ENCODE data around the gene RNF130. TPM values are rescaled to one million over a fixed set of nuclear protein-coding genes. Genes with fewer than 3 reads are reported as not detected.

The RNF130 gene
- total RNA-seq, 2 experiments from 2014 or later: 10.0 to 10.8 TPM

DNA sequence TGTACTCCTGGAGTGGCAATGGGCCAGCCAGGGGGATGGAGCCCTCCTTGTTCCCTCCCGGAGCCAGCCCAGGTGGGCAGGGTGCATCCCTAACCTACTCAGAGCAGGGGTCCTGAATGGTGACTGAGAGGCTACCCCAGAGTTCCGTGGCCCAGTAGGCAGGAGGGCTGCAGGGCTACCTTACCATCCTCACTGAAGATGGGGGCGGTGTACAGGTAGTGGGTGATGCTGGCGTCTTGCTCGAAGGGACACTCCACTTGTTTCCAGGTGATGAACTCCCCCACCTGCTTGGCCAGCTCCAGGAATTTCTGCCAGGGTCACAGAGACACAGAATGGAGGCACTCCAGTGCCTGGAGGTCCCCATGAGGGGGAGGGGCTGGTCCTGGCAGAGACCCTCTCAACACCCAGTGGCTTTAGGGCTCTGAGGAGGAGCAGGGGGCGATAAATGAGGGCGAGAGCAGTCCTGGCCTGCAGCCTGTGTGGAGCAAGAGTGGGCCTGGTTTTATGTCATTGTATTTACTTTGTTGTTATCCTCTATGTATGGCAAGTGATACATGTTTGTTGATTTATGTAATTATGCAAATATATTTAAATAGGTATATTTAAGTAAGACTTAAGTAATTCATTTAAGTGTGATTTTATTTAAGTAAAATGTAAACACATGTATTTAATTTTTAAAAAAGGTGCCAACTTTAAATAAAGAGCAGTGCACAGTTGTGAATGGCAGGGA, 39.9 kb upstream of the RNF130 start:
- Mint-ChIP-seq H3K27me3 (peaks cover 4% of the 10 kb centered on the region), H3K4me3 (no peak overlapping the region), H3K9me3 (peaks cover 13% of the 10 kb centered on the region), H3K36me3 (no peaks in the 10 kb centered on the region), H3K4me1 (no peaks in the 10 kb centered on the region), H3K27ac (no peak overlapping the region)
- DNase-seq: no peak

GRCh38 chr5:180109920-180110319, 38.4 kb upstream of the RNF130 start:
- Mint-ChIP-seq H3K27ac (no peak overlapping the region), H3K27me3 (peaks cover 4% of the 10 kb centered on the region), H3K4me1 (no peaks in the 10 kb centered on the region), H3K36me3 (no peaks in the 10 kb centered on the region), H3K4me3 (no peak overlapping the region), H3K9me3 (peaks cover 16% of the 10 kb centered on the region)
- DNase-seq: no peak

GRCh38 chr5:180107005-180107404, 35.4 kb upstream of the RNF130 start:
- Mint-ChIP-seq H3K27ac (no peak overlapping the region), H3K27me3 (peaks cover 9% of the 10 kb centered on the region), H3K4me3 (no peak overlapping the region), H3K36me3 (no peaks in the 10 kb centered on the region), H3K4me1 (no peaks in the 10 kb centered on the region), H3K9me3 (peaks cover 16% of the 10 kb centered on the region)
- DNase-seq: no peak

GRCh38 chr5:180105827-180106312, 34.3 kb upstream of the RNF130 start:
- Mint-ChIP-seq H3K27me3 (peaks cover 9% of the 10 kb centered on the region), H3K36me3 (no peaks in the 10 kb centered on the region), H3K4me3 (no peak overlapping the region), H3K27ac (no peak overlapping the region), H3K4me1 (no peaks in the 10 kb centered on the region), H3K9me3 (peaks cover 16% of the 10 kb centered on the region)
- DNase-seq: no peak

- Mint-ChIP-seq H3K4me3 (no peak overlapping the region), H3K27ac (no peak overlapping the region), H3K4me1 (no peaks in the 10 kb centered on the region), H3K36me3 (no peaks in the 10 kb centered on the region), H3K9me3 (peaks cover 16% of the 10 kb centered on the region), H3K27me3 (peaks cover 9% of the 10 kb centered on the region)
- no peak for DNase-seq
These were observed 32.6 kb upstream of the RNF130 start for GRCh38 chr5:180104168-180104530.

- no peaks in the 10 kb centered on the region for H3K36me3 Mint-ChIP-seq
- H3K27ac Mint-ChIP-seq: no peak overlapping the region
- no peak for DNase-seq
- no peak overlapping the region for H3K4me3 Mint-ChIP-seq
- H3K9me3 Mint-ChIP-seq: peaks cover 16% of the 10 kb centered on the region
- no peaks in the 10 kb centered on the region for H3K4me1 Mint-ChIP-seq
- peaks cover 8% of the 10 kb centered on the region for H3K27me3 Mint-ChIP-seq
These were observed 32.1 kb upstream of the RNF130 start for GRCh38 chr5:180103487-180104167.

- Mint-ChIP-seq H3K27me3 (peaks cover 4% of the 10 kb centered on the region), H3K4me1 (no peaks in the 10 kb centered on the region), H3K4me3 (no peak overlapping the region), H3K27ac (no peak overlapping the region), H3K36me3 (no peaks in the 10 kb centered on the region), H3K9me3 (peaks cover 11% of the 10 kb centered on the region)
- DNase-seq: no peak
These were observed 31.1 kb upstream of the RNF130 start for GRCh38 chr5:180102636-180103035.

GRCh38 chr5:180101451-180102105, 30.0 kb upstream of the RNF130 start:
- Mint-ChIP-seq H3K36me3 (no peaks in the 10 kb centered on the region), H3K4me3 (no peak overlapping the region), H3K4me1 (no peaks in the 10 kb centered on the region), H3K27me3 (peaks cover 4% of the 10 kb centered on the region), H3K9me3 (peaks cover 5% of the 10 kb centered on the region), H3K27ac (no peak overlapping the region)
- DNase-seq: no peak

- H3K4me3 Mint-ChIP-seq: no peak overlapping the region
- no peak for DNase-seq
- no peaks in the 10 kb centered on the region for H3K4me1 Mint-ChIP-seq
- H3K27me3 Mint-ChIP-seq: peaks cover 4% of the 10 kb centered on the region
- H3K27ac Mint-ChIP-seq: no peak overlapping the region
- H3K9me3 Mint-ChIP-seq: no peaks in the 10 kb centered on the region
- H3K36me3 Mint-ChIP-seq: no peaks in the 10 kb centered on the region
These were observed 29.3 kb upstream of the RNF130 start for GRCh38 chr5:180100621-180101450.

- H3K4me3 Mint-ChIP-seq: no peak overlapping the region
- H3K36me3 Mint-ChIP-seq: no peaks in the 10 kb centered on the region
- no peak for DNase-seq
These were observed 28.4 kb upstream of the RNF130 start for GRCh38 chr5:180099733-180100611.

DNA sequence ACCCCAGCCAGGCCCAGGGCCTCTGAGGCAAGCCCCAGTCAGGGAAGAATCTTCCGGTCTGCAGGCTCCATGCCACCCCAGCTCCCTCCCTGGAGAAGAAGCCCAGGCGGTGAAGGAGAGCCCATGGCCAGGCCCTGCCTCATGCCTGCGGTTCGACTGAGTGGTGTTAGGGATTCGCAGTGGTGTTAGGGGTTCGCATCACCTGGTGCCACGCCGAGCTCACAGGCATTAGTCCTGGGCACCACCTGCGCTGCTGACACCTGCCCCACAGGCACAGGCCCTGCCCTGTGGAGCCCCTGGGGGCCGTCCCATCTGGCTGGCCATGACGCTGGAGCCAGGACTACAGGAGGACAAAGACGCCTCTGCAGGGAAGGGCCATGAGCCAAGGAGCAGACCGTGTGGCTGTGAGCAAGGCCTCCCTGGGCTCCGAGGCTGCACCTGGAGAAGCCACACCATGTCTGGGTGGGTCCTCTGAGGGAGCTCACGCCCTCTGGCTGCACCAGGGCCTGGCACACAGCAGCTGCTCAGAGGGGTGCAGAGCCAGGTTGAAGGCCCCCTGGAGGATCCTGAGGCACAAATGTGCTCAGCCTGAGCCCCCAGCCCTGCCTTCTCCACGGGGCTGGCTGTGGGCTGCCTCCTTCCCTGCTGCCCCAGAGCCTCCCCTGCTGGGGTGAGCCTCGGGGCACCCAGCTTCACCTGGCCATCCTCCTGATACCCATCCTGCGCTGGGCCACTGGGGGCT, 27.6 kb upstream of the RNF130 start:
- Mint-ChIP-seq H3K4me3 (no peak overlapping the region), H3K4me1 (no peaks in the 10 kb centered on the region), H3K9me3 (no peaks in the 10 kb centered on the region), H3K36me3 (no peaks in the 10 kb centered on the region), H3K27me3 (peaks cover 4% of the 10 kb centered on the region), H3K27ac (no peak overlapping the region)
- DNase-seq: no peak

More at GRCh38 chr5:180099733-180100611, 28.4 kb upstream of the RNF130 start:
- Mint-ChIP-seq H3K4me1 (no peaks in the 10 kb centered on the region), H3K9me3 (no peaks in the 10 kb centered on the region), H3K27me3 (peaks cover 4% of the 10 kb centered on the region), H3K27ac (no peak overlapping the region)

- H3K27ac Mint-ChIP-seq: no peak overlapping the region
- H3K27me3 Mint-ChIP-seq: peaks cover 3% of the 10 kb centered on the region
- DNase-seq: no peak
- no peaks in the 10 kb centered on the region for H3K36me3 Mint-ChIP-seq
- H3K9me3 Mint-ChIP-seq: no peaks in the 10 kb centered on the region
- H3K4me1 Mint-ChIP-seq: no peaks in the 10 kb centered on the region
- H3K4me3 Mint-ChIP-seq: no peak overlapping the region
These were observed 27.0 kb upstream of the RNF130 start for GRCh38 chr5:180098526-180098925.

GRCh38 chr5:180097926-180098325, 26.4 kb upstream of the RNF130 start:
- no peak for DNase-seq
- Mint-ChIP-seq H3K27me3 (no peaks in the 10 kb centered on the region), H3K27ac (no peak overlapping the region), H3K4me1 (no peaks in the 10 kb centered on the region), H3K9me3 (no peaks in the 10 kb centered on the region), H3K36me3 (no peaks in the 10 kb centered on the region), H3K4me3 (no peak overlapping the region)
